Activated B cell treated with CpG ODN at 0.5 μM for 24 hours (primary cell): ENCODE results near the gene ZFHX3. TPM values are rescaled to one million over a fixed set of nuclear protein-coding genes. Genes with fewer than 3 reads are reported as not detected.

Experiments used
- ATAC-seq: fragments of 200-7000 bp; cut with Tn5 transposase; one replicate; pipeline ENCODE4 v1.10.0; 2021; ENCODE audit warnings: low read depth, mild to moderate bottlenecking, moderate library complexity
- CTCF ChIA-PET: fragments of 350-600 bp; sonication (Branson Sonifier 250); formaldehyde crosslinking; loops from one replicate; lab custom pipeline; 2021; ENCODE audit warnings: antibody characterized with exemption; lab: Charles Lee
- POLR2A ChIA-PET: fragments of 350-600 bp; sonication (Branson Sonifier 250); formaldehyde crosslinking; loops from one replicate; lab custom pipeline; 2021; ENCODE audit warnings: antibody characterized with exemption; lab: Charles Lee
- DNase-seq: peaks from one replicate; pipeline ENCODE4 v3.0.0; 2022
- H3K27ac Mint-ChIP-seq: one replicate; pipeline ENCODE4 v1.8.0; 2020; ENCODE audit warnings: mixed read lengths
- H3K27me3 Mint-ChIP-seq: one replicate; pipeline ENCODE4 v1.8.0; 2021; ENCODE audit warnings: mixed read lengths
- H3K36me3 Mint-ChIP-seq: one replicate; pipeline ENCODE4 v1.8.0; 2021; ENCODE audit warnings: low read depth, mixed read lengths
- H3K4me1 Mint-ChIP-seq: one replicate; pipeline ENCODE4 v1.8.0; 2021; ENCODE audit warnings: mixed read lengths
- H3K4me3 Mint-ChIP-seq: one replicate; pipeline ENCODE4 v1.8.0; 2020; ENCODE audit warnings: mild to moderate bottlenecking, mixed read lengths
- H3K9me3 Mint-ChIP-seq: one replicate; pipeline ENCODE4 v1.8.0; 2020; ENCODE audit warnings: mixed read lengths
- intact Hi-C: fragments of 100-400 bp; cut with micrococcal nuclease; formaldehyde crosslinking; loops from one replicate; pipeline ENCODE4 v1.15.1; 2024
- total RNA-seq: library from RNA; stranded (reverse); gene quantifications from 2 replicates; pipeline ENCODE4 v1.2.3, GENCODE V29; 2022
- TF ChIP-seq, protein P1 (sequence below): fragments of 200-600 bp; IDR thresholded peaks from one replicate; pipeline ENCODE4 v1.8.0; 2022; ENCODE audit warnings: antibody characterized with exemption, mild to moderate bottlenecking

The ZFHX3 gene
- total RNA-seq, 1 donor from 2014 or later = 9.2 TPM

DNA sequence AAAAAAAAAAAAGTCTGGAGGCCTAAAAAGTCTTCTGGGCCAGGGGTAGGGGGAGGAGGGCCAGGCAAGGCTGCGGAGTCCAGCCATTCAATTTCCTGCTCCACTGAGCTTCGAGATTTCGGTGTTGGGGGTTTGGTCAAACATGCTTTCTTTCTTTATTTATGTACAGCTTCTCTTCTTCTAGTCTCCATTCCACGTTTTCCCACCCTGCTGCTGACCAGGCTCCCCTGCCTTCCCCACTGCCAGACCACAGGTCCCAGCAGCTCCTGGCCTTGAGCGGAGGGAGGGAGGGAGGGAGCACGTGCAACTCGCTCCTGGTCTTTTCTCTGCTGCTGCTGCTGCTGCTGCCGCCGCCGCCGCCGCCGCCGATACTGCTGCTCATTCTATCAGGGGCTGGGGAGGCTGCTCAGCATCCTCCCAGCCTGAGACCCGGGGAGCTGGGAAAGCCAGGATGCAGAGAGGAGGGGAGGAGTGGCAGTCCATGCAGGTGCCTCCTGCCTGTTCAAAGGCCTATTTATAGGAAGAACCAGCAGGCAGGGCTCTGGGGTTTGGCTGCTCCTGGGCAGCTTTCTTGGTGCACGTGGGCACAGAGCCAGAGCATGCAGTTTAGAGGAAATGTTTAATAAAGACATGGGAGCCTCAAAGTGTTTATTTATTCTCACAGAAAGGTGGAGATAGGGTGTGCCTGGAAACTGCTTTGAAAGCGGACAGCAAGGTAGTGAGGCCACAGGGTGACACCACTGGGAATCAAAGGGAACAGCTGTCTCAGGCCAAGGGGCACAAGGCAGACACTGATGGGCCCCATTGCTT, 23.4 kb upstream of the ZFHX3 start:
- intact Hi-C loops = no loop called here
- H3K27ac Mint-ChIP-seq = no peak overlapping the region
- H3K4me3 Mint-ChIP-seq = peak overlapping the region; percentile 45
- no peaks in the 10 kb centered on the region for H3K9me3 Mint-ChIP-seq
- CTCF ChIA-PET = interaction anchor here (0.6 kb wide), 1 partner anchor 1178 kb away, joined by 3 read pairs; no protein-coding TSS in a partner anchor
- DNase-seq = no peak
- H3K4me1 Mint-ChIP-seq = peaks cover 10% of the 10 kb centered on the region
- TF ChIP-seq, protein P1, sequence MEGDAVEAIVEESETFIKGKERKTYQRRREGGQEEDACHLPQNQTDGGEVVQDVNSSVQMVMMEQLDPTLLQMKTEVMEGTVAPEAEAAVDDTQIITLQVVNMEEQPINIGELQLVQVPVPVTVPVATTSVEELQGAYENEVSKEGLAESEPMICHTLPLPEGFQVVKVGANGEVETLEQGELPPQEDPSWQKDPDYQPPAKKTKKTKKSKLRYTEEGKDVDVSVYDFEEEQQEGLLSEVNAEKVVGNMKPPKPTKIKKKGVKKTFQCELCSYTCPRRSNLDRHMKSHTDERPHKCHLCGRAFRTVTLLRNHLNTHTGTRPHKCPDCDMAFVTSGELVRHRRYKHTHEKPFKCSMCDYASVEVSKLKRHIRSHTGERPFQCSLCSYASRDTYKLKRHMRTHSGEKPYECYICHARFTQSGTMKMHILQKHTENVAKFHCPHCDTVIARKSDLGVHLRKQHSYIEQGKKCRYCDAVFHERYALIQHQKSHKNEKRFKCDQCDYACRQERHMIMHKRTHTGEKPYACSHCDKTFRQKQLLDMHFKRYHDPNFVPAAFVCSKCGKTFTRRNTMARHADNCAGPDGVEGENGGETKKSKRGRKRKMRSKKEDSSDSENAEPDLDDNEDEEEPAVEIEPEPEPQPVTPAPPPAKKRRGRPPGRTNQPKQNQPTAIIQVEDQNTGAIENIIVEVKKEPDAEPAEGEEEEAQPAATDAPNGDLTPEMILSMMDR = no peak
- no peak for ATAC-seq
- POLR2A ChIA-PET = interaction anchor here (0.5 kb wide), 1 partner anchor 132 kb away, joined by 6 read pairs; no protein-coding TSS in a partner anchor
- no peaks in the 10 kb centered on the region for H3K36me3 Mint-ChIP-seq
- peaks cover 48% of the 10 kb centered on the region for H3K27me3 Mint-ChIP-seq

DNA sequence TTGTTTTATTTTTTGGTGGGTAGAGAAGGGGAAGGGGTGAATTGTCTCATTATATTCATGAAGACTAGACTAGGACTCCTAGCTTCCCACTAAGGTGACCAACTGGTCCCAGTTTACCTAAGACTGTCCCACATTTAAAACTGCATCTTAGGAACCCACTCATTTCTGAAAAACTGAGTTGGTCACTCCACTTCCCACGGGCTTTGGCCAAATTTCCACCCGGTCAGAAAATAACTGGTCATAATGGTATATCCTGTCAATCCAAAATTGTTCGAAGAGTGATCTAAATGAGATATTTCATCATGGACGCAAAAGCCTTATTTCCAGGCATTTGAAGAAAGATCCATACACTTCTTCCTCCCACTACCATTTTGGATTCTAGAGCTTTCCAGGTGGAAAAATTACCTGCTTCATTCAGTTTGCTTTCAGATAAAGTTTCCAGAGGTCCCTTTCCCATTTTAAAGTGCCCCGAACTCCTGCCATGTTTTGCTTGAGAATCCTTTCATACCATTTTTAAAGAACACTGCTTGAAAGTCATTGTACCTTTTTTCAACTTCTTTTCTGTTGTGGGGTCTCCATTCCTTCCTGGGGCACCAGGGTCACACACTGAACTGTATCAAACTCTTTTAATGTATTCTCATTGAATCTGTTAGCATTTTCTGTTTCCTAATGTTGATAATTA, 21.8 kb upstream of the ZFHX3 start:
- CTCF ChIA-PET = no interaction called here
- DNase-seq (no peak), ATAC-seq (no peak)
- intact Hi-C loops = loop anchor here (5.0 kb wide), 1 partner anchor 37 kb away; no protein-coding TSS in a partner anchor
- Mint-ChIP-seq H3K9me3 (no peaks in the 10 kb centered on the region), H3K27ac (no peak overlapping the region), H3K36me3 (no peaks in the 10 kb centered on the region), H3K27me3 (peaks cover 55% of the 10 kb centered on the region), H3K4me3 (no peak overlapping the region), H3K4me1 (peaks cover 22% of the 10 kb centered on the region)
- POLR2A ChIA-PET = no interaction called here
- TF ChIP-seq, protein P1 = no peak

DNA sequence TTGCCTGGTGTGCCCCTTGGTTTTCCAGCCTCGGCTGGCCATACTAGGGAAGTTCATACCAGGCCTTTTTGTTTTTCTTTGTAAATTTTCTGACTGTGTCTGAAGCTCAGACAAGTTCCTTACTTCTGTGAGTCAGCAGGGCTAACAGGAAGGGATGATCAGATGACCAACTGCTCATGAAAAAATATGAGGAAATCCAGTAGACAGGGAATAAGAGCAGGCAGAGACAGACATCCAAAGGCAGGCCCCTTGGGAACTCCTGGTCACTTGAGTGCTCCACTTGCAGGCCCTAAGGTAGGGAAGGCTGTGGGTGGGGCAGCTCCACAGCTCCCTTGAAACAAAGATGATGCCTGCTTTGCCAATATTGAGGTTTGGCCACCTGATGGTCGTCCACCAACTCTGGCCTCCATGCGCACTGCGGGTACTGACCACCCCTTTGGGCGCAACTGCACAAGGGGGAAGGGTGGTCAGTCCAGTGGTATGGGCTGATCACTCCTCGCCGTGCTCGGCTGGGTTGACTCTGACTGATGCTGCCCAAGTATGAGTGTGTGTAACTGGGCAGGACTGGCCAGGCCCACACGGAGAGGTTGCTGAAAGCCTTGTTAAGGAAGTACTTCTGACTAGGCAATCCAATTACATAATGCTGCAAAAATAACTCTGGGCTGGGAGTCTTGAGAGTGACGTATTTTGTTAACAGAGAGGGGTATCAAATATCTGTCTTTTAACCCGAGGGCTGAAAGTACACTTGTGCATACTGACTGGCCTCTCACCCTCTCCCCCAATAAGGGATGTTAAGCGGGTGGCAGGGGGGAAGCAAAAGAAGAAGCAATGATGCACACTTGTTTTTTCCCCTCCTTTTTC, 20.8 kb upstream of the ZFHX3 start:
- CTCF ChIA-PET = no interaction called here

DNA sequence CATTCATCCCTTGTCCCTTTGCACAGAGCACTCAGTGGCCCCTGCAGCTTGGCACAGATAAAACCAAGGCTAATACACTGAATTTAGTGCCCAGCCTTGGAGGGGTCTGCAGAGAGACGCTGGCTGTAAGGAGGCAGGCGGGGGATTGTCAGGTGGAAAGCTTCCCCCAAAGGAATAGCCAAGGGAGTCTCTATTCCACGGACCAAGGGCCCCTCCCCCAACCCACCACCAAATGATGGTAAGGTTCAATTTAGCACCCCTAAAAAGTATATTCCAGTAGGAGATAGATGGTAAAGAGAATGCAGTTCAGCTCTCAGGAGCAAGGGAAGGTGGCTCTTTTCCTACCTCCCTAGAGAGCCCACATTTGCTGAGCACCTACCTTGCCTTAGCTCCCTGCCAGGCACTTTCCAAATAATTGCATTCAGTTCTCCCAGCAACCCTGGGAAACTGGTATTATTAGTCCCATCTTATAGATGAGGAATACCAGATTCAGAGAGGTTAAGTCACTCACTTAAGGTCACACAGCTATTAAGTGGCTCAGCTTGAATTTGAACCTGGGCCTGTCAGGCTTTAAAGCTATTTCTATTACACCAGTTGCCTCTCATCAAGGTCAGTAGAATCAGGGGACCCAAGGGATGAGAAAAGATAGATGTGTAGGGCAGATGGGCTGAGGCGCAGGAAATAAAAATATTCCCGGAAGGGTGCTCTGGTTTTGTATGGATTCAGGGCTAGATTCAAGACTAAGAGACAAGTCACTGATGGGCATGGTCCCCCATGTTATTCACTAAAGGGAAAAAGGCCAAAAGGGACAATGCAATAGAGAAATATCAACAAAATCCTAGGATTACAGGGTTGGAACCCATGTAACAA, 20.0 kb upstream of the ZFHX3 start:
- no peak for DNase-seq
- Mint-ChIP-seq H3K36me3 (no peaks in the 10 kb centered on the region), H3K9me3 (no peaks in the 10 kb centered on the region), H3K4me1 (peaks cover 37% of the 10 kb centered on the region), H3K27ac (no peak overlapping the region), H3K4me3 (no peak overlapping the region), H3K27me3 (peaks cover 60% of the 10 kb centered on the region)
- CTCF ChIA-PET = no interaction called here
- intact Hi-C loops = loop anchor here (5.0 kb wide), 1 partner anchor 36 kb away; no protein-coding TSS in a partner anchor
- POLR2A ChIA-PET = no interaction called here
- TF ChIP-seq, protein P1 = no peak
- ATAC-seq = no peak

More for the DNA sequence above, 20.8 kb upstream of the ZFHX3 start:
- TF ChIP-seq, protein P1 = no peak
- ATAC-seq (no peak), DNase-seq (no peak)
- H3K27me3 Mint-ChIP-seq = peaks cover 60% of the 10 kb centered on the region
- POLR2A ChIA-PET = no interaction called here
- H3K4me1 Mint-ChIP-seq = peaks cover 31% of the 10 kb centered on the region
- no peaks in the 10 kb centered on the region for H3K36me3 Mint-ChIP-seq
- no peaks in the 10 kb centered on the region for H3K9me3 Mint-ChIP-seq
- no peak overlapping the region for H3K27ac Mint-ChIP-seq
- H3K4me3 Mint-ChIP-seq = no peak overlapping the region
- intact Hi-C loops = loop anchor here (5.0 kb wide), 1 partner anchor 36 kb away; no protein-coding TSS in a partner anchor
